ENCODE results near the gene GRIK2.
"Not testable (repeated sequence)": the region's sequence is repeated elsewhere in the genome, so short reads cannot be mapped to it uniquely, and the experiment has no call there.

The GRIK2 gene

DNA sequence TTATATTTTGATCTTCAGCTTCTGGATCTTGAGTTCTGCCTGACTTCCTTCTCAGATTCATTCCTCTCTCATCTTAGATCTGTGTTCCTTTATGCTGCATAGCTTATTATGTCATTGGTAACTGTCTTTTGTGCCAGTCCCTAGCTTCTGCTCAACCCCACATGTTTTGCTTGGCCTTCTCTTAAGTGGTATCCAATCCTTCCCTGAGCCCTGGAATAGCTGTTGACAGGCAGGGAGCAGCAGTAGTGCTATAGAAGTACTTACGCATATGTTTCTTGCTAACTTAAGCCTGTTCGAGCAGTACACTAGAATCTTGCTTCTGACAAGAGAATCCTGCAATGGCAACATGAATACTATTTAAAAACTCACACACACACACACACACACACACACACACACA, 13.6 kb upstream of the GRIK2 start:
- no peak overlapping the region for H3K4me3 ChIP-seq (replicated peaks; ENCODE audit: low read depth, low read length)
- DNase-seq (ENCODE audit: low read depth): no peak
- no peak for TF ChIP-seq CTCF (IDR thresholded peaks at IDR 0.05; ENCODE audit: low read length, missing control alignments)

GRCh38 chr6:101380897-101381630, 12.4 kb upstream of the GRIK2 start:
- H3K4me3 ChIP-seq (replicated peaks; ENCODE audit: low read depth, low read length): no peak overlapping the region
- DNase-seq (ENCODE audit: low read depth): no peak
- TF ChIP-seq CTCF (IDR thresholded peaks at IDR 0.05; ENCODE audit: low read length, missing control alignments): no peak

GRCh38 chr6:101383747-101384146, 9.8 kb upstream of the GRIK2 start:
- not testable (repeated sequence) for H3K4me3 ChIP-seq (replicated peaks; ENCODE audit: low read depth, low read length); DNase-seq (ENCODE audit: low read depth)

DNA sequence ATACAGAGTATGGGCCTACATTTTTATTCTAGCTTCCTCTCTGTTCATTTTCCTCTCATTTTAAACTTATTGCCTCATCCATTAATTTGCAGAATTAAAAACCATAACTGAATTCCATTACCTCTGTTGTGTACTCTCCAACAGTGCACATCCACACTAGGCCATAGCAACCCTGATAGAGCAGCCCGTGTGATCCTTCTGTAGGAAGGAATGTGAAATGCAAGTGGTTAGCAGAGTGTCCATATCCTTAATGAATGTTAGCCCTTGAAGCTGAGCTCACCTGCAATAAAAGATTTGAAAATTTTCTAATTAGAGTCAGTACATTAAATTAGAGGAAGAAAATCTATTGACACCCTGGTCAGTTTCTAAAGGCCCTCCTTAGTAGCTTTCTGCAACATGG, 6.5 kb upstream of the GRIK2 start:
- TF ChIP-seq CTCF (IDR thresholded peaks at IDR 0.05; ENCODE audit: low read length, missing control alignments): peak; percentile 24

DNA sequence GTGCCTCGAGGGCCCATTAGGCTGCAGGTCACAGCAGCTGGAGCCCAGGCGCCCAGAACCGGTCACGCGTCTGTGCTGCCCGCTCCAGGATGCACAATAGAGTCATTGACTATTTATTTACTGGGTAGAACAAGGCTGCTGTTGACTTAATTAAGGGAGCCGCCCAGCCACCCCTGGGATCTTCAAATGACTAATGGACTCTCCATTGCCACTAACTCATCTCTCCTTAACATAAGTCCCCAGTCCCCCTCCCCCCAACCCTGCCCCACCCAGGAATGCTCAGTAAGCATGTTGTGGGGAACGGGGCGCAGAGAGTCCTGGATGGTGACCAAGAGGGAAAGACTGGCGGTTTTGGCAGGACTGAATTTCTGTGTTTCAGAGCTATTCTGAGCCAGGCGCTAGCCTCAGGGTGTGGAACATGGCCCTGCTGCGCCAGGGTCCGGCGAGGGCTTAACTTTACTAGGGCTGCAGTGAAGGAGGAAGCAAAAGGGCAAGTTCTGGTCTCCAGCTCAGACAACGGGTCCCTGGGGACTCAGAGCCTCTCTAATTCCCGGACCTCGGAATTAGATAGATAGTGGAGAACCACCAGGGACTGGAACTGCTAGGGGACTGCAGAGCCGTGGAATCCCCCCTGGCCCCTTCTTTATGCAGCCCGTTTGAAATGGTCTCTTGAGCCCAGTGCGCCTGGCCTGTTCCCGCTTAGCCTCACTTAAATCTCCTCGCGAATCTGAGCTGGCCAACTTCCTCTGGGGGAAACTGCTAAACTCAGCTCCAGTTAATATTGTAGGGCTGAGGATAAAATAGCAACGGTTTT, 1.5 kb upstream of the GRIK2 start:
- DNase-seq (ENCODE audit: low read depth): no peak
- no peak overlapping the region for H3K4me3 ChIP-seq (replicated peaks; ENCODE audit: low read depth, low read length)
- no peak for TF ChIP-seq CTCF (IDR thresholded peaks at IDR 0.05; ENCODE audit: low read length, missing control alignments)

More for the DNA sequence above, 6.5 kb upstream of the GRIK2 start:
- H3K4me3 ChIP-seq (replicated peaks; ENCODE audit: low read depth, low read length): no peak overlapping the region
- DNase-seq (ENCODE audit: low read depth): no peak

GRCh38 chr6:101392586-101393230, 800 bp upstream of the GRIK2 start:
- peak overlapping the region; percentile 60 for H3K4me3 ChIP-seq (replicated peaks; ENCODE audit: low read depth, low read length)
- DNase-seq (ENCODE audit: low read depth): no peak
- TF ChIP-seq CTCF (IDR thresholded peaks at IDR 0.05; ENCODE audit: low read length, missing control alignments): no peak

- DNase-seq (ENCODE audit: low read depth): peak; percentile 33
- H3K4me3 ChIP-seq (replicated peaks; ENCODE audit: low read depth, low read length): peak overlapping the region; percentile 60
- TF ChIP-seq CTCF (IDR thresholded peaks at IDR 0.05; ENCODE audit: low read length, missing control alignments): no peak
Observed at GRCh38 chr6:101393829-101394251, 332 bp downstream of the GRIK2 start.

Data from fibroblast of pulmonary artery (primary cell).